ENCODE results near the gene OPA1. TPM values are rescaled to one million over a fixed set of nuclear protein-coding genes. Genes with fewer than 3 reads are reported as not detected.

OPA1 gene
- total and polyA plus RNA-seq, 11 donors: 23.0 to 215 (median 106) TPM

DNA sequence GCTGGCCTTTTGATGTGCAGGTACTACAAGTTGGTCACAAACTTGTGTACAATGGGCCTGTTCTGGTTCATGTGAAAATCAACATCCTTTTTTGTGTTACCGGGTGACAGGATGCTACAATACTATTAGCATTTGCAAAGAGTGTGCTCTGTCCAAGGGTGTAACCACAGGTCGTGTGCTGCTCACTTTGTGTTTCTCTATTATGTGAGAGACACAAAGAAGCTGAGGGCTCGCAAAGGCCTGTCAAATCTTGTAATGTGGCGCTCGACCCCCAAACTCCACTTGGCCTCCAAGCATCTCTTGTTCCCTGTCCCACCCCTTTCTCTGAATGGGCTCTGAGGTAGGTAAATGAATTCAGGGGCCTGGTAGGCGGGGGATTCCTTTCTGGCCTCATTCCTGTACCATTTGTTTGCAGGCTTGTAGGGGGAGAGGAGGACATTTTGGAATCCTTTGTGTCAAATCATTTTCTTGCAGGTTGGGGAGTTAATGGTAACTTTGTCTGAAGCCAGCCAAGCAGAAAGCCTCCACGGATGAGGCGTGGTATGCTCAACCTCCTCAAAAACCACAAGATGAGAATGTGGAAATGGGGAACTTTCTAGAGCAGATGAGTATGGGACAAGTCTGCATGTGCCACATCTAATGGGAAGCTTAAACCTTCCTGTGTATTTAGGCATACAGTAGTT is 109.1 kb downstream of the OPA1 start:
- ATAC-seq: no peak
- TF ChIP-seq POLR2A (IDR thresholded peaks at IDR 0.05): no peak
- TF ChIP-seq, protein P1, sequence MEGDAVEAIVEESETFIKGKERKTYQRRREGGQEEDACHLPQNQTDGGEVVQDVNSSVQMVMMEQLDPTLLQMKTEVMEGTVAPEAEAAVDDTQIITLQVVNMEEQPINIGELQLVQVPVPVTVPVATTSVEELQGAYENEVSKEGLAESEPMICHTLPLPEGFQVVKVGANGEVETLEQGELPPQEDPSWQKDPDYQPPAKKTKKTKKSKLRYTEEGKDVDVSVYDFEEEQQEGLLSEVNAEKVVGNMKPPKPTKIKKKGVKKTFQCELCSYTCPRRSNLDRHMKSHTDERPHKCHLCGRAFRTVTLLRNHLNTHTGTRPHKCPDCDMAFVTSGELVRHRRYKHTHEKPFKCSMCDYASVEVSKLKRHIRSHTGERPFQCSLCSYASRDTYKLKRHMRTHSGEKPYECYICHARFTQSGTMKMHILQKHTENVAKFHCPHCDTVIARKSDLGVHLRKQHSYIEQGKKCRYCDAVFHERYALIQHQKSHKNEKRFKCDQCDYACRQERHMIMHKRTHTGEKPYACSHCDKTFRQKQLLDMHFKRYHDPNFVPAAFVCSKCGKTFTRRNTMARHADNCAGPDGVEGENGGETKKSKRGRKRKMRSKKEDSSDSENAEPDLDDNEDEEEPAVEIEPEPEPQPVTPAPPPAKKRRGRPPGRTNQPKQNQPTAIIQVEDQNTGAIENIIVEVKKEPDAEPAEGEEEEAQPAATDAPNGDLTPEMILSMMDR (IDR thresholded peaks at IDR 0.05): no peak
- no peak overlapping the region for H3K27ac ChIP-seq
- no peaks in the 10 kb centered on the region for H3K9me3 ChIP-seq
- intact Hi-C loops (cut with DNase I): no loop called here
- WGBS, 4 donors: 92 to 99% (median 95%) methylated on average over 8 of the region's 8 CpGs
- no peak for DNase-seq
- no peak overlapping the region for H3K4me3 ChIP-seq
- peaks cover 0 to 27% (median 14%) of the 10 kb centered on the region in 9 donors for H3K36me3 ChIP-seq
- H3K27me3 ChIP-seq: no peaks in the 10 kb centered on the region
- H3K4me1 ChIP-seq: peaks cover 0 to 15% (median 0%) of the 10 kb centered on the region in 12 donors

DNA sequence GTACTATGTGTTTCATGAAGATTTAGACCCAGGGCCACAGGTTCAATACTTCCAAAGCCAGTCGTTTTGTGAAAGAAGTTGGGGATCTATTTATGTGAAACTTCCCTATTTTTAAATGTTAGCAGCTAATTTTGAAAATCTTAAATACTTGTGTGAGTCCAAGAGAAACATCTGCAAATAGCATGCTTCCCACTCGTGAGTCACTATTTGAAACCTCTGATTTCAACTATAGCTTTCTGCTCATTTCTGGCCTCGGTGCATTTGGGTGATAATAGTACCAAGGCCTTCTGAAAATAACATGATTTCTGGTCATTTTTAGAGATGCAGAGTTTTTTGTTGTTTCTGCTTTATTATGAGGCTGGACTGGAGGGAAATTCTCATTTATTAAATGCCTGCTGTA is 110.0 kb downstream of the OPA1 start:
- 66 to 79% (median 72%) methylated on average over 3 of the region's 3 CpGs for WGBS, 4 donors
- intact Hi-C loops (cut with DNase I): no loop called here
- Histone ChIP-seq H3K4me1 (peaks cover 0 to 15% (median 0%) of the 10 kb centered on the region in 12 donors), H3K27ac (no peak overlapping the region), H3K4me3 (no peak overlapping the region), H3K36me3 (peaks cover 0 to 18% (median 6%) of the 10 kb centered on the region in 9 donors), H3K9me3 (no peaks in the 10 kb centered on the region), H3K27me3 (no peaks in the 10 kb centered on the region)
- TF ChIP-seq, protein P1 (IDR thresholded peaks at IDR 0.05): no peak
- TF ChIP-seq POLR2A (IDR thresholded peaks at IDR 0.05): no peak
- ATAC-seq (no peak), DNase-seq (no peak)

DNA sequence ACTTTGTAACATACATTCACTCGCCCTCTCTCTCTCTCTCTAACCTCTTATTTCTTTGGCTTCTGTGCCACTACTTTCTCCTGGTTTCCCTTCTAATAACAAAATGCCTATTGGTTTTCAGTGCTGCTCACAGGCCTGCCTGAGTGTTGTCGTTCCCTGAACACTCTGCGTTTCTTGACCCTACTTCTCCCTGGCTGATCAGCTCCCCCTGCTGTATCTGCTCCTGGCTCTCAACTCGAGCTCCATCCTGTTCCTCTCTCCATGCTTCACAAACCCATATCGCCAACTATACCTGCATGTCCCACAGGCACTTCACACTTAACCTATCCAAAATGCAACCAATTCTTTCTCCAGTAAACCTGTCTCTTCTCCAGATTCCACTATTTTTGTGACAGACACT is 111.4 kb downstream of the OPA1 start:
- DNase-seq (no peak), ATAC-seq (peak in 1 of 4 donors; percentile 33)
- intact Hi-C loops (cut with DNase I): no loop called here
- H3K27me3 ChIP-seq: no peaks in the 10 kb centered on the region
- H3K36me3 ChIP-seq: peaks cover 0 to 10% (median 4%) of the 10 kb centered on the region in 9 donors
- no peak overlapping the region for H3K4me3 ChIP-seq
- WGBS, 4 donors: 68 to 75% (median 72%) methylated on average over 5 of the region's 5 CpGs
- peaks cover 0 to 15% (median 0%) of the 10 kb centered on the region in 12 donors for H3K4me1 ChIP-seq
- no peaks in the 10 kb centered on the region for H3K9me3 ChIP-seq
- H3K27ac ChIP-seq: no peak overlapping the region
- no peak for TF ChIP-seq POLR2A (IDR thresholded peaks at IDR 0.05)
- TF ChIP-seq, protein P1 (IDR thresholded peaks at IDR 0.05): no peak

DNA sequence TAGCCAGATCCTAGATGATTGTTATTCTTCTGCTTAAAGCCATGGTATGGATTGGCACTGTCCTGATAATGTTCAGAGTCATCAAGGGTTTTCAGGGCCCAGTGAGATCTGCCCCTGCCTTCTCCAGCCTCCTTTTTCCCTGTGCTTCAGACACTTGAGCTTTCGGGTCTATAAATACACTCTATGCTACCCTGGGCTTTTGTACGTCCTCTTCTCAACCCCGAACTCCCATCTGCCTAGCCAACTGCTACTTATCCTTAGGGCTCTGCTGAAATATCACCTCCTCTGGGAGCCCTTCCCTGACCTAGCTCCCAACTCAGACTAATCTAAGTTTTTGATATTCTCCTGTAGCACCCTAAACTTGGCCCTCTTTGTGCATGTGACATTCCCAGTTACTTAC is 115.3 kb downstream of the OPA1 start:
- intact Hi-C loops (cut with DNase I): no loop called here
- Histone ChIP-seq H3K4me3 (no peak overlapping the region), H3K9me3 (no peaks in the 10 kb centered on the region), H3K27me3 (no peaks in the 10 kb centered on the region), H3K27ac (no peak overlapping the region), H3K4me1 (peaks cover 0 to 5% (median 0%) of the 10 kb centered on the region in 12 donors), H3K36me3 (no peaks in the 10 kb centered on the region)
- 44 to 58% (median 54%) methylated on average over 3 of the region's 3 CpGs for WGBS, 4 donors
- peak in 2 of 4 donors; percentile 43 to 44 for ATAC-seq
- DNase-seq: no peak
- TF ChIP-seq, protein P1 (IDR thresholded peaks at IDR 0.05): no peak
- TF ChIP-seq POLR2A (IDR thresholded peaks at IDR 0.05): no peak
